NCI-H1105 treated with DMSO at 0.1 percent for 48 hours (cell line): ENCODE measurements around the gene ATAD3B.
"Not testable (repeated sequence)": the region's sequence is repeated elsewhere in the genome, so short reads cannot be mapped to it uniquely, and the experiment has no call there.

Source experiments
- DNase-seq: peaks from one replicate; lab custom pipeline; 2025; lab: John Stamatoyannopoulos, UW

The ATAD3B gene

GRCh38 chr1:1479547-1480487 lies 8.3 kb downstream of the ATAD3B start:
- DNase-seq, result no peak

GRCh38 chr1:1480488-1480867 lies 8.9 kb downstream of the ATAD3B start:
- DNase-seq, result not testable (repeated sequence)

GRCh38 chr1:1481811-1482210 lies 10.2 kb downstream of the ATAD3B start:
- not testable (repeated sequence) for DNase-seq

GRCh38 chr1:1482856-1483255 lies 11.3 kb downstream of the ATAD3B start:
- no peak for DNase-seq

GRCh38 chr1:1483714-1484113 lies 12.1 kb downstream of the ATAD3B start:
- DNase-seq, result no peak

- not testable (repeated sequence) for DNase-seq
Measured at GRCh38 chr1:1484976-1485750, 13.6 kb downstream of the ATAD3B start.

- DNase-seq, result not testable (repeated sequence)
Measured at GRCh38 chr1:1485755-1486317, 14.3 kb downstream of the ATAD3B start.

- no peak for DNase-seq
Measured at GRCh38 chr1:1487701-1488100, 16.1 kb downstream of the ATAD3B start.

GRCh38 chr1:1489231-1489630 lies 17.7 kb downstream of the ATAD3B start:
- no peak for DNase-seq

GRCh38 chr1:1489861-1490260 lies 18.3 kb downstream of the ATAD3B start:
- DNase-seq, result no peak

GRCh38 chr1:1490633-1491230 lies 19.2 kb downstream of the ATAD3B start:
- DNase-seq, result no peak

GRCh38 chr1:1491601-1492000 lies 20.0 kb downstream of the ATAD3B start:
- DNase-seq, result no peak

- DNase-seq, result not testable (repeated sequence)
Measured at GRCh38 chr1:1494311-1494710, 22.7 kb downstream of the ATAD3B start.

GRCh38 chr1:1495461-1495975 lies 24.0 kb downstream of the ATAD3B start:
- DNase-seq, result not testable (repeated sequence)

GRCh38 chr1:1504777-1505365 lies 33.3 kb downstream of the ATAD3B start:
- DNase-seq, result not testable (repeated sequence)

GRCh38 chr1:1505366-1505798 lies 33.8 kb downstream of the ATAD3B start:
- DNase-seq, result not testable (repeated sequence)

- DNase-seq, result not testable (repeated sequence)
Measured at GRCh38 chr1:1505801-1506200, 34.2 kb downstream of the ATAD3B start.

- no peak for DNase-seq
Measured at GRCh38 chr1:1507305-1507704, 35.7 kb downstream of the ATAD3B start.

- not testable (repeated sequence) for DNase-seq
Measured at GRCh38 chr1:1508775-1509464, 37.4 kb downstream of the ATAD3B start.

- not testable (repeated sequence) for DNase-seq
Measured at GRCh38 chr1:1509465-1509850, 37.9 kb downstream of the ATAD3B start.
